LNCAP (cell line): ENCODE results near the gene CENPN.

Experiments used
- CTCF ChIP-seq: fragments of 450-650 bp; IDR thresholded peaks from 2 replicates; pipeline ENCODE4 v1.5.1; 2017; ENCODE audit warnings: mild to moderate bottlenecking

CENPN gene

GRCh38 chr16:81053761-81054160 is 46.7 kb downstream of the CENPN start:
- TF ChIP-seq CTCF, result no peak

GRCh38 chr16:81060576-81061306 is 53.7 kb downstream of the CENPN start:
- no peak for TF ChIP-seq CTCF

GRCh38 chr16:81061307-81061640 is 54.3 kb downstream of the CENPN start:
- no peak for TF ChIP-seq CTCF

- no peak for TF ChIP-seq CTCF
These were observed 55.0 kb downstream of the CENPN start for GRCh38 chr16:81061871-81062608.

GRCh38 chr16:81066681-81067080 is 59.7 kb downstream of the CENPN start:
- no peak for TF ChIP-seq CTCF

GRCh38 chr16:81067166-81067565 is 60.2 kb downstream of the CENPN start:
- TF ChIP-seq CTCF, result no peak

GRCh38 chr16:81069063-81069462 is 62.0 kb downstream of the CENPN start:
- TF ChIP-seq CTCF, result no peak
